ENCODE data around the gene KCNK3. TPM values are rescaled to one million over a fixed set of nuclear protein-coding genes. Genes with fewer than 3 reads are reported as not detected.

The KCNK3 gene
- total and polyA plus RNA-seq, 2 experiments from 2014 or later = 2.9 to 3.1 TPM

DNA sequence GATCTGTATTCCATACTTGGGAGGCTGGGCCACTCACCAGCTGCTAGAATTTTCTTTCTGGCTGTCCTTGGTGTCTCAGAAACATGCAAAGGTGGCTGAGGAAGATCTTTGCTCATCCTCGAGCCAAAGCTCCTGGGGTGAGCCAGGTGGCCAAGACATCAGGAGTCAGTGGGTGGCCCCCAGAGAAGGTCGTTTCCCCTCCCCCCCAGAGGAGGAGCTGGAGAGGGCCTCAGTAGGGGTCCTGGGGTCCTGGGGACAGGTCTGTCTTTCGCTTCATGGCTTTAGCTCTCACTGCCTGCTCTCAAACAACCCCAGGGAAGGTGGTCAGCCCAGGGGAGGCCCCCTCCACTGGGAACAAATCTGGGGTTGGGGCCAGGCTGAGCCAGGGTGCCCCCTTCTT is 13.6 kb downstream of the KCNK3 start:
- Histone ChIP-seq H3K9me3 (ENCODE audit: low read depth) (no peaks in the 10 kb centered on the region), H3K4me1 (ENCODE audit: low read depth) (peaks cover 63% of the 10 kb centered on the region)
- no peak for TF ChIP-seq CTCF (IDR thresholded peaks at IDR 0.05; ENCODE audit: low read depth, low read length)

GRCh38 chr2:26706616-26707473 is 14.3 kb downstream of the KCNK3 start:
- Histone ChIP-seq H3K27me3 (no peaks in the 10 kb centered on the region), H3K4me1 (ENCODE audit: low read depth) (peaks cover 65% of the 10 kb centered on the region), H3K9me3 (ENCODE audit: low read depth) (no peaks in the 10 kb centered on the region), H3K36me3 (no peaks in the 10 kb centered on the region), H3K4me3 (no peak overlapping the region), H3K27ac (peak overlapping the region; percentile 89)
- no peak for TF ChIP-seq CTCF (IDR thresholded peaks at IDR 0.05; ENCODE audit: low read depth, low read length)
- peak; percentile 57 to 92 for DNase-seq (ENCODE audit: low read depth in 1 of 2, low spot score in 1 of 2)

More for the DNA sequence above, 13.6 kb downstream of the KCNK3 start:
- DNase-seq (ENCODE audit: low read depth in 1 of 2, low spot score in 1 of 2) = no peak
- H3K27me3 ChIP-seq = no peaks in the 10 kb centered on the region
- peak overlapping the region; percentile 89 for H3K27ac ChIP-seq
- no peak overlapping the region for H3K4me3 ChIP-seq
- H3K36me3 ChIP-seq = no peaks in the 10 kb centered on the region

GRCh38 chr2:26707747-26708146 is 15.2 kb downstream of the KCNK3 start:
- Histone ChIP-seq H3K27me3 (no peaks in the 10 kb centered on the region), H3K27ac (peak overlapping the region; percentile 89), H3K36me3 (no peaks in the 10 kb centered on the region), H3K4me1 (ENCODE audit: low read depth) (peaks cover 64% of the 10 kb centered on the region), H3K4me3 (no peak overlapping the region), H3K9me3 (ENCODE audit: low read depth) (no peaks in the 10 kb centered on the region)
- TF ChIP-seq CTCF (IDR thresholded peaks at IDR 0.05; ENCODE audit: low read depth, low read length) = no peak
- DNase-seq (ENCODE audit: low read depth in 1 of 2, low spot score in 1 of 2) = no peak

DNA sequence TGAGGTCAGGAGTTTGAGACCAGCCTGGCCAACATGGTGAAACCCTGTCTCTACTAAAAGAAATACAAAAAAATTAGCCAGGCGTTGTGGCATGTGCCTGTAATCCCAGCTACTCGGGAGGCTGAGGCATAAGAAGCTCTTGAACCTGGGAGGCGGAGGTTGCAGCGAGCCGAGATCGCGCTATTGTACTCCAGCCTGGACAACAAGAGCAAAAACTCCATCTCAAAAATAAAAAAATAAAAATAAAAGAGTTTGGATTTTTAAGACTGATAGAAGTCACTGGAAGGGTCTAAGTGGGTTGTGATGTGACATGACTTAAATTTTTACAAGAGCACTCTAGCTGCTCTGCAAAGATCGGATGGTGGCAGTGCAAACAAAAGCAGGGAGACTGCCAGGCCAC is 15.9 kb downstream of the KCNK3 start:
- no peak for DNase-seq (ENCODE audit: low read depth in 1 of 2, low spot score in 1 of 2)
- Histone ChIP-seq H3K9me3 (ENCODE audit: low read depth) (no peaks in the 10 kb centered on the region), H3K27ac (peak overlapping the region; percentile 89), H3K4me1 (ENCODE audit: low read depth) (peaks cover 64% of the 10 kb centered on the region), H3K36me3 (no peaks in the 10 kb centered on the region), H3K27me3 (no peaks in the 10 kb centered on the region), H3K4me3 (no peak overlapping the region)
- TF ChIP-seq CTCF (IDR thresholded peaks at IDR 0.05; ENCODE audit: low read depth, low read length) = no peak

DNA sequence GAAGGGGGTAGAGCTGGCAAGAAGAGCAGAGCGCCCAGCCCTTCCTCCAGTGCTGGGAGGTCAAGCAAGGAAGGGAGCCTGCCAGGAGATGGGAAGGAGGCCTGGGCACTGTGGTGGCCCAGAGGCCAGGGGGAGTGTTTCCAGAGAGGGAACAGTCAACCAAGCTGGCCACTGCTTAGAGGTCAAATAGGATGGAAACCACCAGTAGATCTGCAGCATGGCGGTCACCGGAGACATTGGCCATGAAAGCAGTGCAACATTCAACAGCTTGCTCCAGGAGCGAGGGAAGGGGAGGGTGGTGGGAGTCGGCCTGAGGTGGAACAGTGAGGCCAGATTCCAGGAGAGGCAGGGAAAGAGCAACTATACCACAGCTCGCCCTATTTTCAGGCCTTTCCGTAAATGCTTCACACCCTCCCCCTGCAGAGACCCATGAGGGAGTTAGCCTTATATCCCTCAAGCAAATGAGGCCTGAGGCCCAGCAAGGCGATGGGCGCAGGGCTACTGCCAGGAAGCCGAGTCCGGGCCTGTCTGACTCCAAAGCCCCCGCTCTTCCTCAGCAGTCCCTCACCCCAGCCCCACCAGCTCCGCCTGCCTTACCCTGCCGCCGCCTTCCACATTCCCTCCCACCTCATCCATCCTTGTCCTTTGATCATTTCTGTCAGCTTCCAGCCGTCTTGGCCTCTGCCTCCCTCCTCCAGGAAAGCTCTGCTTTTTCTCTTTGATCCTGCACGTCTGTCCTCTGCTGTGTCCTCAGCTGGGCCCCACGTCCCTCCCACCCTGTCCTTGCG is 17.0 kb downstream of the KCNK3 start:
- Histone ChIP-seq H3K9me3 (ENCODE audit: low read depth) (no peaks in the 10 kb centered on the region), H3K36me3 (no peaks in the 10 kb centered on the region), H3K4me1 (ENCODE audit: low read depth) (peaks cover 64% of the 10 kb centered on the region), H3K4me3 (no peak overlapping the region), H3K27me3 (no peaks in the 10 kb centered on the region), H3K27ac (peak overlapping the region; percentile 84)
- no peak for TF ChIP-seq CTCF (IDR thresholded peaks at IDR 0.05; ENCODE audit: low read depth, low read length)
- peak in 1 of 2 donors; percentile 55 for DNase-seq (ENCODE audit: low read depth in 1 of 2, low spot score in 1 of 2)
